Progenitor cell of endocrine pancreas (in vitro differentiated cells): ENCODE data around the gene ASCC1. TPM values are rescaled to one million over a fixed set of nuclear protein-coding genes. Genes with fewer than 3 reads are reported as not detected.

Experiments used
- DNase-seq: peaks from one replicate; pipeline ENCODE4 v3.0.0; 2021; ENCODE audit warnings: low spot score; ENCODE audit not compliant: unreplicated experiment
- H3K27ac Mint-ChIP-seq: 2 replicates; pipeline ENCODE4 v1.8.0; 2021; ENCODE audit warnings: mild to moderate bottlenecking, moderate library complexity, mixed read lengths
- H3K27me3 Mint-ChIP-seq: 2 replicates; pipeline ENCODE4 v1.8.0; 2021; ENCODE audit warnings: mixed read lengths
- H3K36me3 Mint-ChIP-seq: 2 replicates; pipeline ENCODE4 v1.8.0; 2022; ENCODE audit warnings: mixed read lengths; ENCODE audit not compliant: insufficient read depth
- H3K4me1 Mint-ChIP-seq: 2 replicates; pipeline ENCODE4 v1.8.0; 2021; ENCODE audit warnings: low read depth, mixed read lengths
- H3K4me3 Mint-ChIP-seq: 2 replicates; pipeline ENCODE4 v1.8.0; 2021; ENCODE audit warnings: low read depth, mild to moderate bottlenecking, moderate library complexity, mixed read lengths
- H3K9me3 Mint-ChIP-seq: 2 replicates; pipeline ENCODE4 v1.8.0; 2021; ENCODE audit warnings: low read depth, mixed read lengths
- total RNA-seq: library from RNA; stranded (reverse); gene quantifications from 2 replicates; pipeline ENCODE4 v1.2.1, GENCODE V29; 2021
- TF ChIP-seq, protein P1 (sequence below): fragments of 200-600 bp; sonication (generic); IDR thresholded peaks from one replicate; pipeline ENCODE4 v1.5.0; 2021; ENCODE audit warnings: antibody characterized with exemption, mild to moderate bottlenecking; ENCODE audit not compliant: unreplicated experiment

Gene ASCC1
- total RNA-seq, 1 donor from 2014 or later, result 42.2 TPM

DNA sequence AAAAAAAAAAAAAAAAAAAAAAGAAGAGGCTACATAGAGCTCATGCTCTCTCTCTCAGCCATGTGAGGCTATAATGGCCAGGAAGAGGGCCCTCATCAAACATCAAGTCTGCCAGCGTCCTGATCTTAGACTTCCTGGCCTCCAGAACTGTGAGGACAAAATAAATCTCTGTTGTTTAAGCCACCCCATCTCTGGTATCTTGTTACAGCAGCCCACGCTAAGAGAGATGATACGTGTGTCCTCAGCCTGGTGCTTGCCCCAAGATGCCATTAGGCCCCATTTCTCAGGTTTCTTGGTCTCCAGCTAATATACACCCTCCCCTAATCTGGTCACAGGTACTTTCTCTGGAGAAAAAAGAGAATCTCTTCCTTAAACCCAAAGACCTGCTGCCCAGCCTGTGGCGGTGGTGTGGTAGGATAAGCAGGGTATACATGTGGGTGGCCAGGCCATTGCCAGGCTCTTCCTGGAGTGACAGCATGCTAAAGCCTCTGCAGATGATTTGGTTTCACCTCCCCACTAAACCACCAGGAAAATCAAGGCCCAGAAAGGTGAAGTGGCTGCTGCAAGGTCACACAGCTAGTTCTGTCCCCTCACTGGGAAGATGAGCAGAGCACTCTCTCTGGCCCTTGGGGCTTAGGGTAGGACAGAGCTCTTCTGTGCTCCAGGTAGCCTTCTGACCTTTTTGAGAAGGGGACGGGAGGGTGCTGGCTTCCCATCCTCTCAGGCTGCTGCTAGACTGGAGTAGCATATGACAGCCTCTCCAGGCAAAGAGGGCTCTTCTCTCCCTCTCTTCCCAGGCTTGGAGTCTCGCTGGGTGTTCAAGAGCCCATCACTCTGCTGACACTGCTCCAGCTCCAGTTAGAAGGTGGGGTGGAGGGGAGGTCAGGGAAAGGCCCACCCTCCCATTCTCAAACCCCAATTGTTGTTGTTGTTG lies 133.0 kb downstream of the ASCC1 start:
- no peak overlapping the region for H3K4me3 Mint-ChIP-seq
- no peak overlapping the region for H3K27ac Mint-ChIP-seq
- peaks cover 5% of the 10 kb centered on the region for H3K27me3 Mint-ChIP-seq
- no peaks in the 10 kb centered on the region for H3K9me3 Mint-ChIP-seq
- peaks cover 11% of the 10 kb centered on the region for H3K4me1 Mint-ChIP-seq
- no peak for DNase-seq
- H3K36me3 Mint-ChIP-seq, result peaks cover 3% of the 10 kb centered on the region
- TF ChIP-seq, protein P1, sequence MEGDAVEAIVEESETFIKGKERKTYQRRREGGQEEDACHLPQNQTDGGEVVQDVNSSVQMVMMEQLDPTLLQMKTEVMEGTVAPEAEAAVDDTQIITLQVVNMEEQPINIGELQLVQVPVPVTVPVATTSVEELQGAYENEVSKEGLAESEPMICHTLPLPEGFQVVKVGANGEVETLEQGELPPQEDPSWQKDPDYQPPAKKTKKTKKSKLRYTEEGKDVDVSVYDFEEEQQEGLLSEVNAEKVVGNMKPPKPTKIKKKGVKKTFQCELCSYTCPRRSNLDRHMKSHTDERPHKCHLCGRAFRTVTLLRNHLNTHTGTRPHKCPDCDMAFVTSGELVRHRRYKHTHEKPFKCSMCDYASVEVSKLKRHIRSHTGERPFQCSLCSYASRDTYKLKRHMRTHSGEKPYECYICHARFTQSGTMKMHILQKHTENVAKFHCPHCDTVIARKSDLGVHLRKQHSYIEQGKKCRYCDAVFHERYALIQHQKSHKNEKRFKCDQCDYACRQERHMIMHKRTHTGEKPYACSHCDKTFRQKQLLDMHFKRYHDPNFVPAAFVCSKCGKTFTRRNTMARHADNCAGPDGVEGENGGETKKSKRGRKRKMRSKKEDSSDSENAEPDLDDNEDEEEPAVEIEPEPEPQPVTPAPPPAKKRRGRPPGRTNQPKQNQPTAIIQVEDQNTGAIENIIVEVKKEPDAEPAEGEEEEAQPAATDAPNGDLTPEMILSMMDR, result no peak

DNA sequence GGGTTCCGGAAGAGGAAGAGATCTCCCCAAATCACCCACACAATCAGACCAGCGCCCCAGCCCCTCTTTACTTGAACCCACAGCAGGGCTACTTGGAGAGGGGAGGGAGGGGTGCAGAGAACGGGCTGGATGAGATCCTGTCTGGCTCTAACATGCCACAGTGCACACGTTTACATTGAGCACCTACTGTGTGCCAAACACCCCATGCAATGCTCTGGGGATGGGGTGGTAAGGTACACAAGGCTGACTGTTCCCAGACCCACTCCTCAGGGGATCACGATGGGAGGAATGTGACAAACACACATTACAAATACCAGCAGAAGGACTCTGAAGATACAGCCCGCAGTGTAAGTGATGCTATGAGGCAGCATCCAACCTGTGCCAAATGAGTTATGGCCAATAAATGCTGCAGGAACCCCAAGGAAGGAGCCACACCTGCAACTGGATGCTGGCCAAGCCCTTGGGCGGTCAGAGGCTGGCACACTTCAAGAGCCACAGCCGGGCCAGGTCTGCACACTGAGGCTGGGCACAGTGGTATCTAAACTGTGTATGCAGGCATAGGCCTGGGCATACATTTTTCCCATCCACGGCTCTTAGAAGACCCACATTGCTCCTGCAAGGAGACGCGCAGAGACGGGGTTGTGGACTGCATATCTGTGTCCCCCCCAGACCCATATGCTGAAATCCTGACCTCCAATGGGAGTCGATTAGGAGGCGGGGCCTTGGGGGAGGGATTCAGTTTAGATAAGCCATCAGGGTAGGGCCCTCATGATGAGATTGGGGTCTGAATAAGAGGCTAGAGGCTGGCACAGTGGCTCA lies 134.1 kb downstream of the ASCC1 start:
- no peak for DNase-seq
- peaks cover 11% of the 10 kb centered on the region for H3K4me1 Mint-ChIP-seq
- H3K27ac Mint-ChIP-seq, result no peak overlapping the region
- H3K9me3 Mint-ChIP-seq, result no peaks in the 10 kb centered on the region
- TF ChIP-seq, protein P1, result no peak
- peaks cover 5% of the 10 kb centered on the region for H3K36me3 Mint-ChIP-seq
- no peak overlapping the region for H3K4me3 Mint-ChIP-seq
- peaks cover 5% of the 10 kb centered on the region for H3K27me3 Mint-ChIP-seq

DNA sequence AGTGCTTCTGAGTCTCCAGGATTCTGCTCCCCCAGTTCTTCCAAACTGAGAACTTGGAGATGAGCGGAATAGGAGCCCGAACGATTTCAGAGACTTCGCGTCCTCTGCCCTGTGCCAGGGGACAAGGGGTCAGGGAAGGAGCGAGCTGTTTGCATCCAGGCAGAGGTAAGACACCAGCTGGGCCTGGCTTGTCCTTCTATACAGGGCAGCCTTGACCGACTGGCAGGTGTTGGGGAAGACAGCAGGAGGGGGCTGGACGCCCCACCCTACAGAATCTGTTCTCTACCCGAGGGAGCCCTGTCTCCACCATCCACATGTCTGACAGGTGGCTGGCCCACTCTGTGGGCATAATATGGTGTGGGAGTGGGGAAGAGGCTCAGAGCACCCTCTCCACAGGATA lies 134.9 kb downstream of the ASCC1 start:
- Mint-ChIP-seq H3K36me3 (peaks cover 5% of the 10 kb centered on the region), H3K4me3 (no peak overlapping the region), H3K9me3 (no peaks in the 10 kb centered on the region), H3K27ac (peak overlapping the region; percentile 74), H3K4me1 (peaks cover 5% of the 10 kb centered on the region), H3K27me3 (peaks cover 5% of the 10 kb centered on the region)
- TF ChIP-seq, protein P1, result no peak
- DNase-seq, result no peak

DNA sequence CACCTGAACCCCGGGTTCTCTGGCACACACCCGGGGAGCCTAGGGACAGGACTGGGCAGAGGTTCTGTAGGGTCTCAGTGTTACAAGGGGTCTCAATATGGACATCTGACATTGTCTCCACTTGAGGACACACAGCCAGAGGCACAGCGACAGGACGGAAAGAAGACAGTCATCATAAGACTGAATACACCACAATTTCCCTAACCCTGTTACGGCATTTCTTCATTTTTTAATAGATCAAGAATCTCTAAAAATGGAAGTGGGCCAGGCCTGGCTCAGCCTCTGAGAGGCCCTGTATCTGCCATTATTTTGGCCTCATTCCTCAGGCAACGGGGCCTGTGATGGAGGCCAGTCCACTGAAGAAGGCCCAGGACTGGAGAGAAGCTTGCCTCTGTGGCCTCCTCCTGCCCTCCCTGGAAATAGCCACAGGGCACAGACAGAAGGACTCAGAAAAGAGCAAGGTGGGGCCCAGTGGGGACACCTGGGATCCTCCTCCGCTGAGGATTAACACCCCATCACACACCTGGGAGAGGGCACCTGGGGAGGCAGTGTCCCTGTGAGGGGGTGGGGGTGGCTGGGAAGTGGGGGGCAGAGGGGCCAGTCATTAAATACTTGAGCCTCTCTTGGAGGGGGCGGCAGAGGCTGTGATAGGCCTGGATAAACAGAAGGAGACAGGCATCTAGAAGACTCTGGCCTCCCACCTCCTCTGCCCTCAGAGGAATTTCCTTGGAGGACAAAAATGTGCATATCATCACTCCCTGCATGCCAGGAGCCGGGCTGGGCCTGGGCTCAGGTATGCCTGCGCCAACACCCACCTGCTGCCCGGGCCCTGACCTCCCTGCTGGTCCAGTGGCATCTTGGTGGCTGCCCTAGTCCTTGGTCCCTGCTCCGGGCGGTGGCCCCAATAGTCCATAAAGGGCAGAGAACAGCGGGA lies 135.8 kb downstream of the ASCC1 start:
- no peak for DNase-seq
- H3K4me1 Mint-ChIP-seq, result peaks cover 5% of the 10 kb centered on the region
- H3K4me3 Mint-ChIP-seq, result no peak overlapping the region
- TF ChIP-seq, protein P1, result no peak
- H3K36me3 Mint-ChIP-seq, result peaks cover 5% of the 10 kb centered on the region
- peaks cover 3% of the 10 kb centered on the region for H3K27me3 Mint-ChIP-seq
- H3K9me3 Mint-ChIP-seq, result no peaks in the 10 kb centered on the region
- H3K27ac Mint-ChIP-seq, result no peak overlapping the region
